ENCODE measurements around the gene THOC1. TPM values are rescaled to one million over a fixed set of nuclear protein-coding genes. Genes with fewer than 3 reads are reported as not detected.

THOC1 gene
- total and polyA plus RNA-seq, 2 of the 8 experiments (the other 6 are each of a cell fraction or from before 2014, with no cell fraction given), result 19.1 to 66.4 TPM

DNA sequence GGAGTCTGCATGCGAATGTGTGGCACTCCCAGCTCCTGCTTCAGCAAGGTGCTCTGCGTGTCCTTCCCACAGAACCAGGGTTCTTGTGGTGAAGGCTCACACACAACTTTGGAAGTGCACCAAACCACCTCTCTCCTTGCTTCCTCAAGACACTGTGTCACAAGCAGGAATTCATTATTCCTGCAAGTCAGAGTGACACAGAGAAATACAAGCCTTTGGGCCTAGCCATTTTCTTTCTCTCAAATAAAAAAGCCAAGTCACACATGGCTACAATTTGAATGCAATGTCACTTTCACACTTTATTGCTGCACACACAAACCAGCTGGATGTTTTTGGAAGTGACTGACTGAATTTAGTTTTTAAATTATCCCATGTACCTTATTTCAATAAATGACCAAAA is 30.1 kb upstream of the THOC1 start:
- DNase-seq (ENCODE audit: low read depth in 1 of 2, low spot score in 2 of 2), result no peak

More for the DNA sequence above, 30.1 kb upstream of the THOC1 start:
- no peaks in the 10 kb centered on the region; a peak in 1 of 4 replicates for H3K9me3 ChIP-seq (ENCODE audit: insufficient read depth in 2 of 2, low read depth in 1 of 2, low read length in 1 of 2)
- H3K14ac ChIP-seq (ENCODE audit: insufficient read length), result no peak overlapping the region
- no peak overlapping the region for H2BK12ac ChIP-seq (ENCODE audit: low read depth, low read length)
- H4K5ac ChIP-seq (ENCODE audit: insufficient read length, low read depth, low read length), result no peak overlapping the region
- H2BK15ac ChIP-seq (ENCODE audit: low read length), result no peak overlapping the region
- no peak overlapping the region for H2BK5ac ChIP-seq (ENCODE audit: low read depth, low read length)
- no peaks in the 10 kb centered on the region for H4K20me1 ChIP-seq (replicated peaks in 1 of 2; ENCODE audit: control insufficient read depth in 1 of 2, insufficient read depth in 2 of 2, low read length in 2 of 2)
- H3K4ac ChIP-seq (replicated peaks; ENCODE audit: insufficient read length, low read depth, low read length), result no peak overlapping the region
- TF ChIP-seq SIRT6 (IDR thresholded peaks at IDR 0.05; ENCODE audit: low read length) (no peak), POLR2AphosphoS5 (IDR thresholded peaks at IDR 0.05; ENCODE audit: low read depth, low read length) (no peak), SUZ12 (IDR thresholded peaks at IDR 0.05; ENCODE audit: low read length) (no peak)
- POLR2A ChIA-PET (ENCODE audit: partially characterized antibody), result no interaction called here
- no peak overlapping the region for H3K23ac ChIP-seq (ENCODE audit: insufficient read length)
- H3K4me3 ChIP-seq (ENCODE audit: extremely low read depth in 1 of 4, insufficient read depth in 2 of 4, low read depth in 3 of 4, low read length in 4 of 4), result no peak overlapping the region
- H3K27ac ChIP-seq (ENCODE audit: low read depth, low read length), result no peak overlapping the region
- WGBS, 2 experiments (ENCODE audit: extremely low coverage in 1 of 2, insufficient coverage in 1 of 2, insufficient read length in 1 of 2, insufficient replicate concordance in 2 of 2, low coverage in 1 of 2, low lambda C conversion rate in 2 of 2, missing lambda C conversion rate in 1 of 2), result 91% methylated on average over 2 of the region's 2 CpGs; no CpG with 5 or more reads in 1 of the 2 experiments
- no peaks in the 10 kb centered on the region for H3K36me3 ChIP-seq (ENCODE audit: control insufficient read depth in 2 of 4, insufficient read depth in 4 of 4, low read length in 3 of 4)
- H3K4me1 ChIP-seq (replicated peaks in 1 of 4; ENCODE audit: control insufficient read depth in 3 of 4, insufficient read depth in 4 of 4, low read length in 3 of 4), result no peaks in the 10 kb centered on the region
- no peak overlapping the region for H3K4me2 ChIP-seq (ENCODE audit: insufficient read depth in 1 of 2, low read depth in 2 of 2, low read length in 2 of 2)
- H3K79me2 ChIP-seq (ENCODE audit: control insufficient read depth in 1 of 2, insufficient read depth in 2 of 2, low read length in 2 of 2), result no peaks in the 10 kb centered on the region
- H3K18ac ChIP-seq (ENCODE audit: extremely low read depth, low read length), result no peak overlapping the region
- no peak overlapping the region for H2BK20ac ChIP-seq (ENCODE audit: low read length)
- H2AK5ac ChIP-seq (ENCODE audit: low read depth, low read length), result no peak overlapping the region
- no peak overlapping the region for H4K8ac ChIP-seq (ENCODE audit: extremely low read depth, insufficient read depth, low read length)
- H3K27me3 ChIP-seq (replicated peaks in 1 of 4; ENCODE audit: control insufficient read depth in 3 of 4, extremely low read depth in 1 of 4, insufficient read depth in 3 of 4, low read length in 3 of 4), result no peaks in the 10 kb centered on the region
- H3K9ac ChIP-seq (replicated peaks in 1 of 4; ENCODE audit: extremely low read depth in 1 of 4, low read depth in 3 of 4, low read length in 3 of 4), result no peak overlapping the region
- no peak overlapping the region for H2BK120ac ChIP-seq (replicated peaks; ENCODE audit: low read depth, low read length)
- no peak overlapping the region for H3K56ac ChIP-seq (replicated peaks; ENCODE audit: insufficient read length, low read depth, low read length)
- H3K79me1 ChIP-seq (ENCODE audit: low read depth, low read length), result no peaks in the 10 kb centered on the region
- H2AFZ ChIP-seq (ENCODE audit: low read length), result no peak overlapping the region
- H4K91ac ChIP-seq (replicated peaks; ENCODE audit: insufficient read length, low read length), result no peak overlapping the region
- no peaks in the 10 kb centered on the region for H3K23me2 ChIP-seq (ENCODE audit: low read depth, low read length)
- CTCF ChIA-PET (ENCODE audit: partially characterized antibody), result interaction anchor here (1.1 to 1.6 kb wide), 3 partner anchors 180 to 326 kb away, joined by 3 to 7 read pairs (median 3); no protein-coding TSS in a partner anchor
- FAIRE-seq, result no peak

Data from H1 (cell line).